ENCODE measurements around the gene TLCD4.

- TF ChIP-seq CHD2 (IDR thresholded peaks at IDR 0.05; ENCODE audit: borderline replicate concordance, low read depth, low read length) (no peak), ZNF274 (IDR thresholded peaks at IDR 0.05; ENCODE audit: insufficient read depth, insufficient read length) (no peak), REST (IDR thresholded peaks at IDR 0.05; ENCODE audit: low read depth, low read length) (no peak), CHD4 (IDR thresholded peaks at IDR 0.05) (no peak), EED (IDR thresholded peaks at IDR 0.05; ENCODE audit: low read depth) (no peak), NFYA (IDR thresholded peaks at IDR 0.05; ENCODE audit: borderline replicate concordance, low read depth, low read length) (no peak), TBL1XR1 (IDR thresholded peaks at IDR 0.05; ENCODE audit: low read depth, low read length) (no peak), NKRF (conservative IDR thresholded peaks at IDR 0.05) (no peak), USF1 (IDR thresholded peaks at IDR 0.05; ENCODE audit: borderline replicate concordance, extremely low read length, insufficient read depth, low read depth, low read length) (no peak), POU2F2 (IDR thresholded peaks at IDR 0.05; ENCODE audit: borderline replicate concordance, low read depth, low read length) (no peak)
Measured at GRCh38 chr1:95138223-95138622, 21.1 kb downstream of the TLCD4 start.

Measured in GM12878 (cell line).